NT2/D1 (cell line): ENCODE data around the gene MT1X.

Source experiments
- SUZ12 ChIP-seq: IDR thresholded peaks from 2 replicates; pipeline ENCODE4 v1.6.1; 2011; ENCODE audit not compliant: insufficient read length, insufficient read depth; ENCODE audit errors: extremely low read depth
- YY1 ChIP-seq: IDR thresholded peaks from 2 replicates; pipeline ENCODE4 v1.6.1; 2011; ENCODE audit not compliant: insufficient read length, insufficient read depth
- ZNF274 ChIP-seq: IDR thresholded peaks from 2 replicates; pipeline ENCODE4 v1.6.1; 2011; ENCODE audit warnings: mild to moderate bottlenecking, low read depth, low read length

DNA sequence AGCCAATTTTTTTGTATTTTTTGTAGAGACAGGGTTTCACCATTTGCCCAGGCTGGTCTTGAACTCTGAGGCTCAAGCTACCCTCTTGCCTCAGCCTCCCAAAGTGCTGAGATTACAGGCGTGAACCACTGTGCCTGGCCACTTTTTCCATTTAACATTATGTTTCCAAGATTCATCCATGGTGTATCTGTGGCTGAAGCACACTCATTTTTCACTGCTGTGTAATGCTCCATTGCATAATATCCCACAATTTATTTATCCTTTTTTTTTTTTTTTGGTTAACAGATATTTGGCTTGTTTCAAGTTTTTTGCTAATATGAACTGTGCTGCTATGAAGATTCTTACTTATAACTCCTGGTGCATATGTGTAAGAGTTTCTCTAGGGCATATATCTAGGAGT lies 45.8 kb downstream of the MT1X start:
- TF ChIP-seq SUZ12 (no peak), YY1 (no peak), ZNF274 (no peak)
